Gastrocnemius medialis (tissue), 4 donors: ENCODE data around the gene RIC8B. TPM values are rescaled to one million over a fixed set of nuclear protein-coding genes. Genes with fewer than 3 reads are reported as not detected.

ENCODE experiments used
- ATAC-seq, 2 donors: fragments of 150-250 bp; one replicate each; pipeline ENCODE4 v1.9.1; 2016
- DNase-seq, 2 donors: peaks; one replicate each; pipeline ENCODE4 v3.0.0-alpha.2; 2019
- H3K27ac ChIP-seq, 4 donors: fragments of 200-600 bp; sonication (generic); 1 replicate in 1 of 4; 2 replicates in 3 of 4; pipeline ENCODE4 v1.5.1; 2016 to 2018; ENCODE audit warnings: mild to moderate bottlenecking in 2 of 4, moderate library complexity in 1 of 4
- H3K27me3 ChIP-seq, 3 donors: fragments of 200-600 bp; sonication (generic) in 2 of 3; 1 replicate in 1 of 3; 2 replicates in 2 of 3; pipeline versions ENCODE4 v1.5.1 to v1.6.0; 2016 to 2019; ENCODE audit warnings: mild to moderate bottlenecking in 1 of 3, moderate library complexity in 1 of 3
- H3K36me3 ChIP-seq, 2 donors: fragments of 200-600 bp; sonication (generic) in 1 of 2; one replicate each; pipeline ENCODE4 v1.5.1; 2017 to 2018
- H3K4me1 ChIP-seq, 2 donors: fragments of 200-600 bp; sonication (generic) in 1 of 2; one replicate each; pipeline ENCODE4 v1.5.1; 2016 to 2017; ENCODE audit warnings: mild to moderate bottlenecking in 2 of 2
- H3K4me3 ChIP-seq, 4 donors: fragments of 200-600 bp; sonication (generic) in 3 of 4; 1 replicate in 1 of 4; 2 replicates in 3 of 4; pipeline ENCODE4 v1.5.1; 2016 to 2019; ENCODE audit warnings: mild to moderate bottlenecking in 2 of 4
- H3K9me3 ChIP-seq, 3 donors: fragments of 200-600 bp; sonication (generic) in 2 of 3; 1 replicate in 1 of 3; 2 replicates in 2 of 3; pipeline ENCODE4 v1.5.1; 2016 to 2019
- CTCF ChIP-seq, 5 experiments: fragments of 450-650 bp in 3 of 5; fragments of 200-600 bp in 2 of 5; sonication (generic) in 2 of 5; IDR thresholded peaks in 4 of 5; conservative IDR thresholded peaks in 1 of 5; 1 replicate in 4 of 5; 2 replicates in 1 of 5; pipeline ENCODE4 v1.5.1; 2016 to 2019; ENCODE audit warnings: antibody characterized with exemption in 5 of 5, mild to moderate bottlenecking in 3 of 5, moderate library complexity in 3 of 5
- POLR2A ChIP-seq, 2 donors: fragments of 450-650 bp; IDR thresholded peaks; one replicate each; pipeline ENCODE4 v1.6.1; 2017; ENCODE audit warnings: antibody characterized with exemption in 2 of 2, mild to moderate bottlenecking in 2 of 2, moderate library complexity in 2 of 2
- in situ Hi-C, 4 donors: fragments of 200-750 bp; cut with MboI; loops; one replicate each; pipeline versions ENCODE4 v1.15.0 to v1.8.0; 2017; ENCODE audit warnings: low sequenced_read_pairs in 4 of 4
- intact Hi-C: fragments of 100-400 bp; cut with DNase I; formaldehyde crosslinking; loops from one replicate; pipeline ENCODE4 v1.15.1; 2023; ENCODE audit warnings: low total_unique reads
- total RNA-seq, 4 donors: library from RNA; depleted of rRNA; stranded (reverse); fragments of >200 nt; gene quantifications; one replicate each; pipeline versions ENCODE4 v1.1.0 to v1.2.3, GENCODE V29; 2016

Gene RIC8B
- total RNA-seq, 4 donors from 2014 or later = 6.1 to 16.0 (median 10.0) TPM

- Histone ChIP-seq H3K9me3 (no peaks in the 10 kb centered on the region), H3K36me3 (peaks cover 0 to 11% of the 10 kb centered on the region in 2 donors), H3K27ac (no peak overlapping the region), H3K27me3 (no peaks in the 10 kb centered on the region), H3K4me1 (peaks cover 0 to 4% of the 10 kb centered on the region in 2 donors), H3K4me3 (no peak overlapping the region)
- DNase-seq = no peak
- ATAC-seq = no peak
- TF ChIP-seq CTCF (IDR thresholded peaks at IDR 0.05 in 4 of 5, conservative IDR thresholded peaks at IDR 0.05 in 1 of 5) (no peak), POLR2A (IDR thresholded peaks at IDR 0.05) (no peak)
- in situ Hi-C loops (no loop called here), intact Hi-C loops (no loop called here)
Measured at GRCh38 chr12:106861984-106862916, 87.8 kb downstream of the RIC8B start.

GRCh38 chr12:106863189-106863588 lies 88.7 kb downstream of the RIC8B start:
- Histone ChIP-seq H3K27me3 (no peaks in the 10 kb centered on the region), H3K9me3 (no peaks in the 10 kb centered on the region), H3K36me3 (peaks cover 0 to 11% of the 10 kb centered on the region in 2 donors), H3K4me3 (no peak overlapping the region), H3K27ac (no peak overlapping the region), H3K4me1 (peaks cover 0 to 4% of the 10 kb centered on the region in 2 donors)
- DNase-seq (no peak), ATAC-seq (no peak)
- intact Hi-C loops (no loop called here), in situ Hi-C loops (no loop called here)
- TF ChIP-seq POLR2A (IDR thresholded peaks at IDR 0.05) (no peak), CTCF (IDR thresholded peaks at IDR 0.05 in 4 of 5, conservative IDR thresholded peaks at IDR 0.05 in 1 of 5) (no peak)

- Histone ChIP-seq H3K4me1 (peaks cover 0 to 4% of the 10 kb centered on the region in 2 donors), H3K27ac (no peak overlapping the region), H3K9me3 (no peaks in the 10 kb centered on the region), H3K27me3 (no peaks in the 10 kb centered on the region), H3K4me3 (no peak overlapping the region), H3K36me3 (peaks cover 0 to 4% of the 10 kb centered on the region in 2 donors)
- ATAC-seq (no peak), DNase-seq (no peak)
- no peak for TF ChIP-seq CTCF (IDR thresholded peaks at IDR 0.05 in 4 of 5, conservative IDR thresholded peaks at IDR 0.05 in 1 of 5)
- TF ChIP-seq POLR2A (IDR thresholded peaks at IDR 0.05) = no peak
- in situ Hi-C loops (no loop called here), intact Hi-C loops (no loop called here)
Measured at GRCh38 chr12:106865683-106866082, 91.2 kb downstream of the RIC8B start.

- TF ChIP-seq POLR2A (IDR thresholded peaks at IDR 0.05) (no peak), CTCF (IDR thresholded peaks at IDR 0.05 in 4 of 5, conservative IDR thresholded peaks at IDR 0.05 in 1 of 5) (no peak)
- Histone ChIP-seq H3K27me3 (no peaks in the 10 kb centered on the region), H3K9me3 (no peaks in the 10 kb centered on the region), H3K4me3 (no peak overlapping the region), H3K36me3 (peaks cover 0 to 2% of the 10 kb centered on the region in 2 donors), H3K27ac (no peak overlapping the region), H3K4me1 (peaks cover 0 to 4% of the 10 kb centered on the region in 2 donors)
- ATAC-seq = no peak
- DNase-seq = no peak
- intact Hi-C loops (no loop called here), in situ Hi-C loops (no loop called here)
Measured at GRCh38 chr12:106866426-106867080, 92.1 kb downstream of the RIC8B start.
